Measurements from ENCODE around the gene MAP3K1.
"Not testable (repeated sequence)": the region's sequence is repeated elsewhere in the genome, so short reads cannot be mapped to it uniquely, and the experiment has no call there.

MAP3K1 gene

DNA sequence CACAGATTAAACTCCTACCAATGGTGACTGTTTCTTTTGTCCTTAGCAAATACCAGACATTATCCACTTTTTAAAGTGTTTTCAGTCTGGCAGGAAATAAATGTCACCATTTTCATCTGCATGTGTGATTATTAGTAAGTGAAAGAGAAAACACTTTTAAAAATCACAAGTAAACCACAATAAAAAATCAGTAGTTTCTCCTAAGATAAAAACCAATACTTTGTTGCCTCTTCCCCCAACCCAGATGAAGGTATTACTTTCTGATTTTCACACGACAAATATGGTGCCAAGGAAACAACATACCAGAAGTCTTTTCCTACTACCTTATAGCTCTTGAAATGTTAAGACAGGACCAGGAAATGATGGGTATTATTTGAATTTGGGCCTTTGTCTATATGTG lies 11.5 kb upstream of the MAP3K1 start:
- Histone ChIP-seq H3K27me3 (ENCODE audit: low read depth) (no peaks in the 10 kb centered on the region; the same call in 1 of the 2 replicates), H3K4me3 (no peak overlapping the region), H3K9me3 (no peaks in the 10 kb centered on the region), H3K4me1 (no peaks in the 10 kb centered on the region), H3K36me3 (replicated peaks) (no peaks in the 10 kb centered on the region)
- DNase-seq (ENCODE audit: low spot score in 2 of 2): no peak
- in situ Hi-C loops (cut with MboI; ENCODE audit: low sequenced_read_pairs): no loop called here

DNA sequence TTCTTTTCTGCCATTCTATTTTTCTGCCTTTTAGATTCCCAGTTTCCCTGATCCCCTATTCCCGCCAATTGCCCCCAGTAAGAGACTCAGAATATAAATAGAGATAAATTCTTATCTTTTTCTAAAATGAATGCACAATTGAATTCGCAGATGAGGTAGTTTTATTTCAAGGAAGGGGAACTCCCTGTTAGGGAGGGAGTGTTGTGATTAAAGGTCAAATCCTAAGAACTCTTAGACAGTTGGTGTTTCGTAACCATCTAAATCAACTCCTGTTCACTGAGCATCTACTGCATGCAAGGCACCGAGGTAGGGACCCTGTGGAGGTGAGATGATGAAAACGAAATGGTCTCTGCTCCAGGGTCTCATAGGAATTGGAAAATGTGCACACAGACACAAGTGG lies 7.7 kb upstream of the MAP3K1 start:
- in situ Hi-C loops (cut with MboI; ENCODE audit: low sequenced_read_pairs): no loop called here
- Histone ChIP-seq H3K9me3 (no peaks in the 10 kb centered on the region), H3K27me3 (ENCODE audit: low read depth) (no peaks in the 10 kb centered on the region; the same call in 1 of the 2 replicates), H3K4me1 (no peaks in the 10 kb centered on the region), H3K36me3 (replicated peaks) (no peaks in the 10 kb centered on the region), H3K4me3 (no peak overlapping the region)
- DNase-seq (ENCODE audit: low spot score in 2 of 2): no peak

DNA sequence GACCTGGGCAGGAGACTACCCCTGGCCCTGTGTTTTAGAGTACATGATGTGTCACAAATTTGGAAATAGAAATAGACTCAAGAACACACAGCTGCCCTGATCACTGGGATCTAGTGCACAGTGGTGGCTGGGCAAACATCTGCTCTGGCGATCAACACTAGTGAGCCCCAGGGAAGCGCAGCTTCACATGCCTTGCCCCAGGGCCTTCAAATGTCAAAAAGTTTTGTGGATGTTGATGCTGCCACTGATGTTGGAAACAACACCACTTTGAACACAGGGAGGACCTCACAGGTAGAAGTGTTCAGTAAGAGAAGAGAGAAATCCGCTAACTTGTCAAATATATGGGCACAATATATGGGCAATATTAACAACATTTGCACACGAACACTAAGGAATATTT lies 7.1 kb upstream of the MAP3K1 start:
- Histone ChIP-seq H3K36me3 (replicated peaks) (no peaks in the 10 kb centered on the region), H3K9me3 (no peaks in the 10 kb centered on the region), H3K4me1 (no peaks in the 10 kb centered on the region), H3K4me3 (no peak overlapping the region), H3K27me3 (ENCODE audit: low read depth) (no peaks in the 10 kb centered on the region)
- DNase-seq (ENCODE audit: low spot score in 2 of 2): no peak
- in situ Hi-C loops (cut with MboI; ENCODE audit: low sequenced_read_pairs): no loop called here

DNA sequence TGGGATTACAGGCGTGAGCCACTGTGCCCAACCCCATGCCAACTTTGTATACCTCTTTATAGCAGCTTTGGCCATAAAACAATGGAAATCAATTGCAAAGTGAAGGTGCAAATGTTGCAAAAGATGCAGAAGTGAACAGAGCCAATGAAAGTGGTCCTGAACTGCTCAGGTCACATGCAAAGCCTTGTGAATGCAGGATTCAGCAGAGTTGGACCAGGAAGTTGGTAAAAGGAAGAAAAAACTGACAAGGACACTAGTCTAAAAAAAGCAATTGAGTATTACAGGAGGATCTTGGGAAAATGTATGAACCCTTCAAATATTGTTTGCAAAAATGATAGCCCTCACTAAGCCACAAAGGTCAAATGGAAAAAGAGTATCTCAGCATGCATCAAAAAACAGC lies 4.5 kb upstream of the MAP3K1 start:
- no peaks in the 10 kb centered on the region for H3K27me3 ChIP-seq (ENCODE audit: low read depth)
- H3K4me1 ChIP-seq: no peaks in the 10 kb centered on the region
- in situ Hi-C loops (cut with MboI; ENCODE audit: low sequenced_read_pairs): no loop called here
- no peaks in the 10 kb centered on the region for H3K36me3 ChIP-seq (replicated peaks)
- no peak overlapping the region for H3K4me3 ChIP-seq
- DNase-seq (ENCODE audit: low spot score in 2 of 2): no peak
- H3K9me3 ChIP-seq: no peaks in the 10 kb centered on the region

DNA sequence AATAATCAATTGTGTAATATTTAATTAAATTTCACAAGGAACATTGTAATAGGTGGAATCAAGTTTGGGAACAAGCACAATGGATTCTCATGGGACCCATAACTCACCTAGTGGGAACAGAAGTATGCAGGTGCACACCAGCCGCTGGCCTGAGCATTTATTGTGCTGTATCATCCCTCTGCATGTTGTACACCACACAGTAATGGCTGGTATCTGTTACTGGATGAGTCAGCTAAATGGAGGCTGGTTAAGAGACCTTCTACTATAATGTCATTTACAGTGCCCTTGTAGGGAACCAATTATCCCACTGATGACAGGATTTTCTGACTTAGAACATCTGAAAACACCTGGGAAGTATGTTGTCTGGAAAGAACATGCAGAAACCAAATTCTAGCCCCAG lies 3.2 kb upstream of the MAP3K1 start:
- Histone ChIP-seq H3K4me1 (no peaks in the 10 kb centered on the region), H3K4me3 (no peak overlapping the region), H3K9me3 (no peaks in the 10 kb centered on the region), H3K27me3 (ENCODE audit: low read depth) (no peaks in the 10 kb centered on the region), H3K36me3 (replicated peaks) (no peaks in the 10 kb centered on the region)
- in situ Hi-C loops (cut with MboI; ENCODE audit: low sequenced_read_pairs): no loop called here
- no peak for DNase-seq (ENCODE audit: low spot score in 2 of 2)

DNA sequence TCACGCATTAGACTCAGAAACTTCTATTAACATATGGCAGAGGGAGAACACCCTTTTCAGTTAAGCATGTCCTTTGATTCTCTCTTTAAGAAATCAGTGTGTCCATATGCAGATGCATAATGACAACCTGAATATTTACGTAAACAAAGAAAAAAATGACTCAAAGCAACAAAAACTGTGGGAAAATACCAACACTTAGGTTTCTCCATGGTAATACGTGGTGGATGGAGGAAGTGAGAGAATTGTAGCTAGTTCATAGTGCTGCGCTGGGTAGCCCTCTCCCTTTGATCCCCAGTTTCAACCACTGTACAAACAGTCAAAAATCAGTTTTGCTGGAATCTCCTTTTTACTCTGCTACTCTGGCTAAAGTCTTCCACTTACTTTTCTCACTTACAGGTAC lies 2.0 kb upstream of the MAP3K1 start:
- DNase-seq (ENCODE audit: low spot score in 2 of 2): no peak
- in situ Hi-C loops (cut with MboI; ENCODE audit: low sequenced_read_pairs): no loop called here
- no peaks in the 10 kb centered on the region for H3K36me3 ChIP-seq (replicated peaks)
- no peaks in the 10 kb centered on the region for H3K27me3 ChIP-seq (ENCODE audit: low read depth)
- peaks cover 9% of the 10 kb centered on the region for H3K4me1 ChIP-seq
- H3K9me3 ChIP-seq: no peaks in the 10 kb centered on the region
- H3K4me3 ChIP-seq: no peak overlapping the region

DNA sequence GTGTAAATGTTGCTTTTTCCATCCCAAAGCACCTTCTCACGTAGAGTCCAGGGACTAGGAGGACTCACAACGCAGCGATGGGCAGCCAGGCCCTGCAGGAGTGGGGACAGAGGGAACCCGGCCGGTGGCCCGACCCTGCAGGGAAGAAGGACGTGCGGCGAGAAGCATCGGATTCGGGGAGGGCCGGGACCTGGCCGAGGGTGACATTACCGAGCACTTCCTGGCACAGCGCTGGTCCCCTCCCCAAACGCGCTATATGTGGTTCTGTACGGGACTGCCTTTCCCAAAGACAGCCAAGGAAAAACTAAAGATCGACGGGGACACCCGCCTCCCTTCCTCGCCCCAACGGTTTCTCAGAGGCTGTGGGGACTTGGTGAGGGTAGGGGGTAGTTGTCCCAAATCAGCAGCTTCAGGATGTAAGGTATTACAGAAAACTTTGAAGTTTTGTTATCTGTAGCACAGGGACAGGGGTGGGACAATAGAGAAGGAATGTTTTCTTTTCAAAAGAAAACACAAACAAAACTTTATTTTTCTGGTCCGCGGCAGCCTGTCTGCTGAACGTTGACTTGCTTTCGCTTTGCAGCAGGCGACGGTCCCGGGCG lies 887 bp upstream of the MAP3K1 start:
- H3K9me3 ChIP-seq: no peaks in the 10 kb centered on the region
- in situ Hi-C loops (cut with MboI; ENCODE audit: low sequenced_read_pairs): no loop called here
- no peaks in the 10 kb centered on the region for H3K36me3 ChIP-seq (replicated peaks)
- DNase-seq (ENCODE audit: low spot score in 2 of 2): peak; percentile 33 to 67
- H3K4me1 ChIP-seq: peaks cover 15% of the 10 kb centered on the region
- H3K4me3 ChIP-seq: peak overlapping the region; percentile 69
- H3K27me3 ChIP-seq (ENCODE audit: low read depth): no peaks in the 10 kb centered on the region

DNA sequence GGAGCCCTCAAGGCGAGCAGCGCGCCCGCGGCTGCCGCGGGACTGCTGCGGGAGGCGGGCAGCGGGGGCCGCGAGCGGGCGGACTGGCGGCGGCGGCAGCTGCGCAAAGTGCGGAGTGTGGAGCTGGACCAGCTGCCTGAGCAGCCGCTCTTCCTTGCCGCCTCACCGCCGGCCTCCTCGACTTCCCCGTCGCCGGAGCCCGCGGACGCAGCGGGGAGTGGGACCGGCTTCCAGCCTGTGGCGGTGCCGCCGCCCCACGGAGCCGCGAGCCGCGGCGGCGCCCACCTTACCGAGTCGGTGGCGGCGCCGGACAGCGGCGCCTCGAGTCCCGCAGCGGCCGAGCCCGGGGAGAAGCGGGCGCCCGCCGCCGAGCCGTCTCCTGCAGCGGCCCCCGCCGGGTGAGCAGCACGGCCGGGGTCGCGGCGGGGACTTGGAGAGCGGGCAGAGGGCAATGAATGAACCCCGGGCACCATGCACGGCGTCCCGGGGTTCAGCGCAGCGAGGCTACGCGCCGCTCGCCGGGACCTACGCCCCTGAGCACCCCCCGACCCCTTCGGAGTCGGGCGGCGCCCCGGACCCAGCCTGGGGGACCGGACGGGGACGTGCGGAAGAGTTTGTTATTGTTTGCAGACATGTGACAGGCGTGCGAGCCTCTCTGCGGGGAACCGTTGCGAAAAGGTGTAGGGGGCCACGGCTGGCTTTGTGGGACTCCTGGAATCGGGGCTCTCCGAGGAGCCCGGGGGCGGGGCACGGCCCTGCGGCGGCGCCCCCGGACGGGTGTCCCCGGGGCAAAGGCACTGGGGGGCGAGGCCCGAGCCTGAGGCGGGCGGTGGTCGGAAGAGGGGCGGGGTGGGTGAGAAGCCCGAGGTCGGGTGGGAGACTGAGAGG lies 553 bp downstream of the MAP3K1 start:
- in situ Hi-C loops (cut with MboI; ENCODE audit: low sequenced_read_pairs): no loop called here
- Histone ChIP-seq H3K4me3 (peak overlapping the region; percentile 69), H3K4me1 (peaks cover 15% of the 10 kb centered on the region), H3K9me3 (no peaks in the 10 kb centered on the region), H3K36me3 (replicated peaks) (no peaks in the 10 kb centered on the region), H3K27me3 (ENCODE audit: low read depth) (no peaks in the 10 kb centered on the region)
- DNase-seq (ENCODE audit: low spot score in 2 of 2): peak in 1 of 2 experiments; percentile 23

- H3K27me3 ChIP-seq (ENCODE audit: low read depth): no peaks in the 10 kb centered on the region
- in situ Hi-C loops (cut with MboI; ENCODE audit: low sequenced_read_pairs): no loop called here
- H3K4me1 ChIP-seq: peaks cover 15% of the 10 kb centered on the region
- DNase-seq (ENCODE audit: low spot score in 2 of 2): peak; percentile 49 to 64
- peak overlapping the region; percentile 69 for H3K4me3 ChIP-seq
- no peaks in the 10 kb centered on the region for H3K9me3 ChIP-seq
- H3K36me3 ChIP-seq (replicated peaks): no peaks in the 10 kb centered on the region
Measured at GRCh38 chr5:56816546-56817081, 1.3 kb downstream of the MAP3K1 start.

GRCh38 chr5:56817263-56818014 lies 2.1 kb downstream of the MAP3K1 start:
- H3K9me3 ChIP-seq: no peaks in the 10 kb centered on the region
- no peak for DNase-seq (ENCODE audit: low spot score in 2 of 2)
- peak overlapping the region; percentile 69 for H3K4me3 ChIP-seq
- H3K27me3 ChIP-seq (ENCODE audit: low read depth): no peaks in the 10 kb centered on the region
- in situ Hi-C loops (cut with MboI; ENCODE audit: low sequenced_read_pairs): no loop called here
- H3K36me3 ChIP-seq (replicated peaks): no peaks in the 10 kb centered on the region
- peaks cover 15% of the 10 kb centered on the region for H3K4me1 ChIP-seq

- Histone ChIP-seq H3K4me1 (peaks cover 15% of the 10 kb centered on the region), H3K27me3 (ENCODE audit: low read depth) (no peaks in the 10 kb centered on the region), H3K9me3 (no peaks in the 10 kb centered on the region), H3K36me3 (replicated peaks) (no peaks in the 10 kb centered on the region), H3K4me3 (no peak overlapping the region)
- DNase-seq (ENCODE audit: low spot score in 2 of 2): no peak
- in situ Hi-C loops (cut with MboI; ENCODE audit: low sequenced_read_pairs): no loop called here
Measured at GRCh38 chr5:56818450-56819037, 3.2 kb downstream of the MAP3K1 start.

- Histone ChIP-seq H3K27me3 (ENCODE audit: low read depth) (no peaks in the 10 kb centered on the region), H3K4me3 (no peak overlapping the region), H3K4me1 (peaks cover 17% of the 10 kb centered on the region), H3K36me3 (replicated peaks) (no peaks in the 10 kb centered on the region), H3K9me3 (no peaks in the 10 kb centered on the region)
- in situ Hi-C loops (cut with MboI; ENCODE audit: low sequenced_read_pairs): no loop called here
- DNase-seq (ENCODE audit: low spot score in 2 of 2): no peak
Measured at GRCh38 chr5:56819060-56819881, 3.9 kb downstream of the MAP3K1 start.

DNA sequence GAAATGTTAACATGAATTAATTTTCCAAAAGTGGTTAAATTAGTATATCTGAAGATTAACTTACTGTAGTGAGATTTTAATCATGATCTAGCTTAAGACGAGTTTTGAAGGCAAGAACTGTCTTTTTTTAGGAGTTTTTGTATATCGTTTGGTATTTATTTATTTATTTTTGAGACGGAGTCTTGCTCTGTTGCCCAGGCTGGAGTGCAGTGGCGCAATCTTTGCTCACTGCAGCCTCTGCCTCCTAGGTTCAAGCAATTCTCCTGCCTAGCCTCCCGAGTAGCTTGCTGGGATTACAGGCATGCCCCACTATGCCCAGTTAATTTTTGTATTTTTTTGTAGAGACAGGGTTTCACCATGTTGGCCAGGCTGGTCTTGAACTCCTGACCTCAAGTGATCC lies 6.5 kb downstream of the MAP3K1 start:
- in situ Hi-C loops (cut with MboI; ENCODE audit: low sequenced_read_pairs): loop anchor here (10.0 kb wide), 1 partner anchor 547 kb away; no protein-coding TSS in a partner anchor
- H3K4me3 ChIP-seq; DNase-seq (ENCODE audit: low spot score in 2 of 2); H3K27me3 ChIP-seq (ENCODE audit: low read depth); H3K36me3 ChIP-seq (replicated peaks); H3K9me3 ChIP-seq: not testable (repeated sequence)
- H3K4me1 ChIP-seq: peaks cover 21% of the 10 kb centered on the region
